Suprapubic skin (tissue), 4 donors: ENCODE measurements around the gene MSH4. TPM values are rescaled to one million over a fixed set of nuclear protein-coding genes. Genes with fewer than 3 reads are reported as not detected.

ENCODE experiments used
- DNase-seq, 2 donors: peaks; one replicate each; pipeline ENCODE4 v3.0.0-alpha.2; 2019; ENCODE audit warnings: low spot score in 2 of 2
- H3K27ac ChIP-seq: fragments of 200-600 bp; sonication (generic); one replicate; pipeline ENCODE4 v1.5.1; 2019
- H3K27me3 ChIP-seq: fragments of 200-600 bp; sonication (generic); one replicate; pipeline ENCODE4 v1.5.1; 2019
- H3K36me3 ChIP-seq: fragments of 200-600 bp; sonication (generic); one replicate; pipeline ENCODE4 v1.5.1; 2019
- H3K4me1 ChIP-seq: fragments of 200-600 bp; sonication (generic); one replicate; pipeline ENCODE4 v1.5.1; 2019
- H3K4me3 ChIP-seq: fragments of 200-600 bp; sonication (generic); one replicate; pipeline ENCODE4 v1.5.1; 2019; ENCODE audit warnings: mild to moderate bottlenecking
- H3K9me3 ChIP-seq: fragments of 200-600 bp; sonication (generic); one replicate; pipeline ENCODE4 v1.5.1; 2019
- CTCF ChIP-seq, 2 donors: fragments of 200-600 bp in 1 of 2; fragments of 450-650 bp in 1 of 2; sonication (generic) in 1 of 2; IDR thresholded peaks; one replicate each; pipeline ENCODE4 v1.5.1; 2016 to 2019; ENCODE audit warnings: antibody characterized with exemption in 2 of 2, mild to moderate bottlenecking in 1 of 2, moderate library complexity in 1 of 2
- EP300 ChIP-seq: sonication (generic); formaldehyde crosslinking; IDR thresholded peaks from one replicate; pipeline ENCODE4 v1.6.1; 2017; ENCODE audit warnings: antibody characterized with exemption
- POLR2A ChIP-seq, 2 donors: fragments of 450-650 bp; IDR thresholded peaks; one replicate each; pipeline ENCODE4 v1.6.1; 2017; ENCODE audit warnings: antibody characterized with exemption in 2 of 2, mild to moderate bottlenecking in 2 of 2, moderate library complexity in 2 of 2
- POLR2AphosphoS5 ChIP-seq, 3 donors: sonication (generic); formaldehyde crosslinking; IDR thresholded peaks; one replicate each; pipeline ENCODE4 v1.6.1; 2017; ENCODE audit warnings: antibody characterized with exemption in 3 of 3
- WGBS: methylation state at CpG from one replicate; pipeline ENCODE4 v1.1.5; 2018; 5-methylcytosine and 5-hydroxymethylcytosine counted together
- total RNA-seq, 4 donors: library from RNA; depleted of rRNA; stranded (reverse); fragments of >200 nt; gene quantifications; one replicate each; pipeline ENCODE4 v1.1.0, GENCODE V29; 2016

MSH4 gene
- total RNA-seq, 4 donors from 2014 or later = 0.21 TPM; not detected in 3

- H3K4me3 ChIP-seq = no peak overlapping the region
- TF ChIP-seq POLR2A (IDR thresholded peaks at IDR 0.05) (no peak), CTCF (IDR thresholded peaks at IDR 0.05) (no peak), POLR2AphosphoS5 (IDR thresholded peaks at IDR 0.05) (no peak), EP300 (no peak)
Observed at GRCh38 chr1:75870951-75871350, 74.3 kb downstream of the MSH4 start.

GRCh38 chr1:75879985-75880384 lies 83.3 kb downstream of the MSH4 start:
- Histone ChIP-seq H3K9me3 (no peaks in the 10 kb centered on the region), H3K27ac (no peak overlapping the region), H3K27me3 (no peaks in the 10 kb centered on the region), H3K36me3 (no peaks in the 10 kb centered on the region), H3K4me1 (no peaks in the 10 kb centered on the region), H3K4me3 (no peak overlapping the region)
- no peak for DNase-seq
- 73% methylated on average over 1 of the region's 1 CpG for WGBS
- TF ChIP-seq EP300 = no peak
- no peak for TF ChIP-seq POLR2A (IDR thresholded peaks at IDR 0.05)
- TF ChIP-seq CTCF (IDR thresholded peaks at IDR 0.05) = no peak
- no peak for TF ChIP-seq POLR2AphosphoS5 (IDR thresholded peaks at IDR 0.05)

More at GRCh38 chr1:75870951-75871350, 74.3 kb downstream of the MSH4 start:
- Histone ChIP-seq H3K27ac (no peak overlapping the region), H3K27me3 (no peaks in the 10 kb centered on the region), H3K9me3 (no peaks in the 10 kb centered on the region), H3K36me3 (no peaks in the 10 kb centered on the region), H3K4me1 (no peaks in the 10 kb centered on the region)
- no peak for DNase-seq
- 58% methylated on average over 1 of the region's 1 CpG for WGBS

- Histone ChIP-seq H3K9me3 (no peaks in the 10 kb centered on the region), H3K36me3 (no peaks in the 10 kb centered on the region), H3K27ac (no peak overlapping the region), H3K27me3 (no peaks in the 10 kb centered on the region), H3K4me3 (no peak overlapping the region), H3K4me1 (no peaks in the 10 kb centered on the region)
- no peak for TF ChIP-seq EP300
- no peak for TF ChIP-seq POLR2AphosphoS5 (IDR thresholded peaks at IDR 0.05)
- no peak for TF ChIP-seq POLR2A (IDR thresholded peaks at IDR 0.05)
- DNase-seq = no peak
- WGBS = 50% methylated on average over 1 of the region's 1 CpG
Observed at GRCh38 chr1:75884437-75884836, 87.8 kb downstream of the MSH4 start.

- 13% methylated on average over 1 of the region's 1 CpG for WGBS
- DNase-seq = no peak
- Histone ChIP-seq H3K27ac (no peak overlapping the region), H3K27me3 (no peaks in the 10 kb centered on the region), H3K36me3 (no peaks in the 10 kb centered on the region), H3K9me3 (no peaks in the 10 kb centered on the region), H3K4me1 (no peaks in the 10 kb centered on the region), H3K4me3 (no peak overlapping the region)
- TF ChIP-seq POLR2A (IDR thresholded peaks at IDR 0.05) = no peak
- TF ChIP-seq CTCF (IDR thresholded peaks at IDR 0.05) = no peak
Observed at GRCh38 chr1:75901371-75901770, 104.7 kb downstream of the MSH4 start.

GRCh38 chr1:75908717-75909152 lies 112.1 kb downstream of the MSH4 start:
- H3K27ac ChIP-seq = no peak overlapping the region
- H3K4me1 ChIP-seq = no peaks in the 10 kb centered on the region
- no peak for TF ChIP-seq EP300
- no peak for TF ChIP-seq POLR2A (IDR thresholded peaks at IDR 0.05)
- TF ChIP-seq POLR2AphosphoS5 (IDR thresholded peaks at IDR 0.05) = no peak
- no peak for TF ChIP-seq CTCF (IDR thresholded peaks at IDR 0.05)
- H3K4me3 ChIP-seq = no peak overlapping the region
- 39% methylated on average over 2 of the region's 2 CpGs for WGBS
- peaks cover 5% of the 10 kb centered on the region for H3K9me3 ChIP-seq
- H3K36me3 ChIP-seq = no peaks in the 10 kb centered on the region
- no peak for DNase-seq
- no peaks in the 10 kb centered on the region for H3K27me3 ChIP-seq

GRCh38 chr1:75916834-75917233 lies 120.2 kb downstream of the MSH4 start:
- Histone ChIP-seq H3K9me3 (no peaks in the 10 kb centered on the region), H3K27ac (no peak overlapping the region), H3K36me3 (no peaks in the 10 kb centered on the region), H3K4me3 (no peak overlapping the region), H3K27me3 (no peaks in the 10 kb centered on the region), H3K4me1 (no peaks in the 10 kb centered on the region)
- 74% methylated on average over 2 of the region's 2 CpGs for WGBS
- TF ChIP-seq CTCF (IDR thresholded peaks at IDR 0.05) (no peak), POLR2AphosphoS5 (IDR thresholded peaks at IDR 0.05) (no peak), EP300 (no peak), POLR2A (IDR thresholded peaks at IDR 0.05) (no peak)
- DNase-seq = no peak
